GM12878 (cell line): Measurements from ENCODE around the gene GAL3ST2. TPM values are rescaled to one million over a fixed set of nuclear protein-coding genes. Genes with fewer than 3 reads are reported as not detected.

ENCODE experiments used
- ATAC-seq: fragments of 200-7000 bp; cut with Tn5 transposase; 3 replicates; pipeline ENCODE4 v1.9.1; 2020; ENCODE audit warnings: mild to moderate bottlenecking, moderate library complexity
- BruUV-seq: library from RNA; stranded (reverse); fragments of 400-500 nt; replicated peaks from 2 replicates; lab custom pipeline; 2021; lab: Mats Ljungman, UMichigan
- CTCF ChIA-PET: fragments of 300-600 bp; sonication (Branson Sonifier 250); formaldehyde crosslinking; extraction: SDS; loops from one replicate; lab custom pipeline; 2021; ENCODE audit warnings: inconsistent platforms; lab: Yijun Ruan, JAX
- POLR2A ChIA-PET: fragments of 350-600 bp; formaldehyde crosslinking; extraction: SDS; loops from one replicate; lab custom pipeline; 2021; ENCODE audit warnings: inconsistent platforms; lab: Charles Lee
- RAD21 ChIA-PET: fragments of 300-600 bp; sonication (Branson Sonifier 250); formaldehyde crosslinking; loops from one replicate; lab custom pipeline; 2023; ENCODE audit warnings: antibody characterized with exemption; ENCODE audit not compliant: unreplicated experiment; lab: Charles Lee
- SMC1A ChIA-PET: fragments of 300-600 bp; sonication (Branson Sonifier 250); formaldehyde crosslinking; loops from one replicate; lab custom pipeline; 2023; ENCODE audit not compliant: unreplicated experiment, uncharacterized antibody; lab: Charles Lee
- DNase-seq: peaks from one replicate; pipeline ENCODE4 v3.0.0-alpha.2; 2011; ENCODE audit warnings: low read depth, low spot score
- FAIRE-seq: peaks from 3 replicates; lab custom pipeline; 2011; peaks lifted over from hg19 to GRCh38; lab: Jason Lieb, UNC
- H2AFZ ChIP-seq: 2 replicates; pipeline ENCODE4 v1.6.0; 2011; ENCODE audit warnings: low read depth, low read length, control low read depth; ENCODE audit not compliant: control insufficient read depth
- H3K27ac ChIP-seq: 2 replicates; pipeline ENCODE4 v1.5.1; 2011; ENCODE audit warnings: control low read depth; ENCODE audit not compliant: control insufficient read depth, insufficient read depth
- H3K27me3 ChIP-seq, 2 experiments: replicated peaks in 1 of 2; 2 replicates each; pipeline versions ENCODE4 v1.6.0 to v1.6.1; 2011; ENCODE audit warnings: low read length in 1 of 2; ENCODE audit not compliant: control insufficient read depth in 2 of 2, insufficient read depth in 2 of 2
- H3K36me3 ChIP-seq, 2 experiments: 2 replicates each; pipeline ENCODE4 v1.5.1; 2011; ENCODE audit warnings: low read length in 1 of 2; ENCODE audit not compliant: control insufficient read depth in 2 of 2, insufficient read depth in 2 of 2
- H3K4me1 ChIP-seq: 2 replicates; pipeline ENCODE4 v1.6.1; 2011; ENCODE audit warnings: mild to moderate bottlenecking, low read length, moderate library complexity, mixed read lengths; ENCODE audit not compliant: control insufficient read depth, insufficient read depth
- H3K4me2 ChIP-seq: 2 replicates; pipeline ENCODE4 v1.6.0; 2011; ENCODE audit warnings: control low read depth; ENCODE audit not compliant: control insufficient read depth, insufficient read depth
- H3K4me3 ChIP-seq: fragments of 200-600 bp; sonication (generic); 2 replicates; pipeline ENCODE4 v1.5.1; 2016
- H3K79me2 ChIP-seq: 2 replicates; pipeline ENCODE4 v1.6.0; 2011; ENCODE audit warnings: low read length; ENCODE audit not compliant: control insufficient read depth, insufficient read depth
- H3K9ac ChIP-seq: 2 replicates; pipeline ENCODE4 v1.8.0; 2011; ENCODE audit warnings: low read length, control low read depth, mixed read lengths; ENCODE audit not compliant: control insufficient read depth, insufficient read depth
- H3K9me3 ChIP-seq: replicated peaks from 3 replicates; pipeline ENCODE4 v1.5.1; 2011; ENCODE audit warnings: mild to moderate bottlenecking, low read length; ENCODE audit not compliant: control insufficient read depth, insufficient read depth
- H4K20me1 ChIP-seq: 2 replicates; pipeline ENCODE4 v1.6.0; 2011; ENCODE audit not compliant: control insufficient read depth, insufficient read depth
- DPF2 ChIP-seq: fragments of 450-650 bp; IDR thresholded peaks from 2 replicates; pipeline ENCODE4 v1.6.1; 2017; ENCODE audit warnings: mild to moderate bottlenecking
- EP300 ChIP-seq, 2 experiments: fragments of 150-350 bp in 1 of 2; IDR thresholded peaks; 2 replicates each; pipeline ENCODE4 v1.6.1; 2011 to 2012; ENCODE audit warnings: low read depth in 2 of 2, low read length in 2 of 2, borderline replicate concordance in 1 of 2, improper control_type of control experiment in 1 of 2, inconsistent platforms in 1 of 2; ENCODE audit not compliant: control insufficient read depth in 1 of 2
- KDM1A ChIP-seq: fragments of 200-600 bp; sonication (generic); IDR thresholded peaks from 2 replicates; pipeline ENCODE4 v1.6.1; 2016; ENCODE audit warnings: borderline replicate concordance
- KLF5 ChIP-seq: fragments of 450-650 bp; IDR thresholded peaks from 2 replicates; pipeline ENCODE4 v1.6.1; 2014; ENCODE audit warnings: mild to moderate bottlenecking; ENCODE audit not compliant: partially characterized antibody
- MEF2A ChIP-seq: IDR thresholded peaks from 2 replicates; pipeline ENCODE4 v1.6.1; 2011; ENCODE audit warnings: low read depth, mild to moderate bottlenecking, low read length, moderate library complexity; ENCODE audit not compliant: insufficient read depth
- MEF2B ChIP-seq: fragments of 450-650 bp; IDR thresholded peaks from 2 replicates; pipeline ENCODE4 v1.6.1; 2018; ENCODE audit warnings: mild to moderate bottlenecking, moderate library complexity; ENCODE audit not compliant: partially characterized antibody, poor library complexity, severe bottlenecking
- RUNX3 ChIP-seq: IDR thresholded peaks from 2 replicates; pipeline ENCODE4 v1.6.1; 2012; ENCODE audit warnings: low read length, inconsistent platforms
- SMAD1 ChIP-seq: fragments of 450-650 bp; IDR thresholded peaks from 2 replicates; pipeline ENCODE4 v1.6.1; 2018; ENCODE audit warnings: mild to moderate bottlenecking, low read depth; ENCODE audit not compliant: partially characterized antibody
- SRF ChIP-seq, 2 experiments: IDR thresholded peaks; 2 replicates each; pipeline ENCODE4 v1.6.1; 2011; ENCODE audit warnings: low read depth in 2 of 2, low read length in 2 of 2, mild to moderate bottlenecking in 1 of 2, moderate library complexity in 1 of 2
- WGBS: methylation state at CpG from one replicate; pipeline ENCODE4 v1.1.6; 2016; ENCODE audit warnings: low lambda C conversion rate; ENCODE audit not compliant: insufficient replicate concordance, insufficient coverage; ENCODE audit errors: missing lambda C conversion rate; 5-methylcytosine and 5-hydroxymethylcytosine counted together
- in situ Hi-C: fragments of 300-500 bp; cut with MboI; formaldehyde crosslinking; loops from 9 replicates; pipeline ENCODE4 v1.14.3; 2018; ENCODE audit warnings: mixed read lengths
- intact Hi-C: fragments of 100-400 bp; cut with micrococcal nuclease; formaldehyde crosslinking; loops from one replicate; pipeline ENCODE4 v1.14.2; 2022; ENCODE audit not compliant: unreplicated experiment
- polyA plus RNA-seq, 11 experiments: library from polyadenylated mRNA; depleted of rRNA in 4 of 11; unstranded in 6 of 11; stranded (reverse) in 5 of 11; fragments of >200 nt; fragmentation: Nextera tagmentation in 4 of 11; fragmentation: Illumina TruSeq in 1 of 11; extraction: Ambion mirVana in 4 of 11; extraction: Trizol in 1 of 11; gene quantifications; 1 replicate in 1 of 11; 2 replicates in 10 of 11; pipeline versions ENCODE4 v1.2.1 to v1.2.3, GENCODE V29; 2011 to 2016; ENCODE audit warnings: inconsistent platforms in 2 of 11, missing spikeins in 2 of 11, low read depth in 1 of 11
- total RNA-seq, 4 experiments: library from RNA; depleted of rRNA in 3 of 4; stranded (reverse); fragments of >200 nt in 3 of 4; fragmentation: Illumina TruSeq in 1 of 4; extraction: Trizol in 1 of 4; gene quantifications; 2 replicates each; pipeline versions ENCODE4 v1.2.1 to v1.2.3, GENCODE V29; 2013 to 2021
- TF ChIP-seq, protein P1 (sequence below), 3 experiments: IDR thresholded peaks in 2 of 3; conservative IDR thresholded peaks in 1 of 3; 2 replicates each; pipeline ENCODE4 v1.5.1; 2011; ENCODE audit warnings: low read depth in 3 of 3, low read length in 3 of 3, mild to moderate bottlenecking in 3 of 3, control low read depth in 2 of 3, moderate library complexity in 2 of 3, inconsistent platforms in 1 of 3, mixed read lengths in 1 of 3; ENCODE audit not compliant: control insufficient read depth in 2 of 3, insufficient read depth in 1 of 3; ENCODE audit errors: extremely low read depth in 1 of 3
- TF ChIP-seq, protein P2 (sequence below): IDR thresholded peaks from 2 replicates; pipeline ENCODE4 v1.6.1; 2012; ENCODE audit warnings: low read depth, low read length, improper control_type of control experiment
- TF ChIP-seq, protein P3 (sequence below): IDR thresholded peaks from 2 replicates; pipeline ENCODE4 v1.6.1; 2012; ENCODE audit warnings: low read depth, low read length, improper control_type of control experiment

Gene GAL3ST2
- total and polyA plus RNA-seq, 10 of the 15 experiments (the other 5 are each of a cell fraction or from before 2014, with no cell fraction given), result 0.09 to 0.36 (median 0.11) TPM; not detected in 7

DNA sequence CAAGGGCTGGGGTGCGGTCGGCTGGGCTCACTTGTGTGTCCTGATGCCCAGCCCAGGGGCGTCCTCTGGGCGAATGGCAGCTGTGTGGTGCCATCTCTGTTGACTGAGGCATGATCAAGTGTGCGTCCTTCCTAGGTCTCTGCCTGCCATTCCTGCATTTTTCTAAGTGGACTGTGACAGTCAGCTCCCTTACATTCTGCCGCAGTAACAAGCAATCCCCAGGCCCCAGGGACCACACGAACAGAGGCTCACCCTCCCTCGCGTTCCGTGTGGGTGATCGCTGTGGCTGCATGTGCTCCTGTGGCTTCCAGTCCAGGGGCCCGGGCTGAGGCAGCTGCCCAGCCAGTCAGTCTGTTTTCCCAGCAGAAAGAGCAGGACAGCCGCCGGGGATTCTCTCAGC lies 24.4 kb upstream of the GAL3ST2 start:
- H4K20me1 ChIP-seq, result no peaks in the 10 kb centered on the region
- no peak overlapping the region for H2AFZ ChIP-seq
- H3K4me3 ChIP-seq, result no peak overlapping the region
- ATAC-seq (no peak), DNase-seq (no peak), FAIRE-seq (no peak)
- BruUV-seq, result no TSS peak
- CTCF ChIA-PET, result no interaction called here
- H3K9me3 ChIP-seq, result no peaks in the 10 kb centered on the region
- SMC1A ChIA-PET, result no interaction called here
- H3K27me3 ChIP-seq, result no peaks in the 10 kb centered on the region
- no peaks in the 10 kb centered on the region for H3K79me2 ChIP-seq
- TF ChIP-seq SMAD1 (no peak), EP300 (IDR thresholded peaks at IDR 0.05; ENCODE audit: borderline replicate concordance in 1 of 2, control insufficient read depth in 1 of 2, low read depth in 2 of 2, low read length in 2 of 2) (no peak)
- TF ChIP-seq, protein P1, sequence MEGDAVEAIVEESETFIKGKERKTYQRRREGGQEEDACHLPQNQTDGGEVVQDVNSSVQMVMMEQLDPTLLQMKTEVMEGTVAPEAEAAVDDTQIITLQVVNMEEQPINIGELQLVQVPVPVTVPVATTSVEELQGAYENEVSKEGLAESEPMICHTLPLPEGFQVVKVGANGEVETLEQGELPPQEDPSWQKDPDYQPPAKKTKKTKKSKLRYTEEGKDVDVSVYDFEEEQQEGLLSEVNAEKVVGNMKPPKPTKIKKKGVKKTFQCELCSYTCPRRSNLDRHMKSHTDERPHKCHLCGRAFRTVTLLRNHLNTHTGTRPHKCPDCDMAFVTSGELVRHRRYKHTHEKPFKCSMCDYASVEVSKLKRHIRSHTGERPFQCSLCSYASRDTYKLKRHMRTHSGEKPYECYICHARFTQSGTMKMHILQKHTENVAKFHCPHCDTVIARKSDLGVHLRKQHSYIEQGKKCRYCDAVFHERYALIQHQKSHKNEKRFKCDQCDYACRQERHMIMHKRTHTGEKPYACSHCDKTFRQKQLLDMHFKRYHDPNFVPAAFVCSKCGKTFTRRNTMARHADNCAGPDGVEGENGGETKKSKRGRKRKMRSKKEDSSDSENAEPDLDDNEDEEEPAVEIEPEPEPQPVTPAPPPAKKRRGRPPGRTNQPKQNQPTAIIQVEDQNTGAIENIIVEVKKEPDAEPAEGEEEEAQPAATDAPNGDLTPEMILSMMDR (IDR thresholded peaks at IDR 0.05 in 2 of 3, conservative IDR thresholded peaks at IDR 0.05 in 1 of 3; ENCODE audit: control insufficient read depth in 2 of 3, extremely low read depth in 1 of 3, insufficient read depth in 1 of 3, low read depth in 3 of 3, low read length in 3 of 3), result no peak
- H3K36me3 ChIP-seq, result peaks cover 1 to 7% of the 10 kb centered on the region in 2 experiments
- H3K4me1 ChIP-seq, result no peaks in the 10 kb centered on the region
- POLR2A ChIA-PET, result no interaction called here
- in situ Hi-C loops, result no loop called here
- RAD21 ChIA-PET, result no interaction called here
- intact Hi-C loops, result no loop called here
- no peak overlapping the region for H3K27ac ChIP-seq
- 93% methylated on average over 14 of the region's 14 CpGs for WGBS
- no peak overlapping the region for H3K9ac ChIP-seq
- no peak overlapping the region for H3K4me2 ChIP-seq

DNA sequence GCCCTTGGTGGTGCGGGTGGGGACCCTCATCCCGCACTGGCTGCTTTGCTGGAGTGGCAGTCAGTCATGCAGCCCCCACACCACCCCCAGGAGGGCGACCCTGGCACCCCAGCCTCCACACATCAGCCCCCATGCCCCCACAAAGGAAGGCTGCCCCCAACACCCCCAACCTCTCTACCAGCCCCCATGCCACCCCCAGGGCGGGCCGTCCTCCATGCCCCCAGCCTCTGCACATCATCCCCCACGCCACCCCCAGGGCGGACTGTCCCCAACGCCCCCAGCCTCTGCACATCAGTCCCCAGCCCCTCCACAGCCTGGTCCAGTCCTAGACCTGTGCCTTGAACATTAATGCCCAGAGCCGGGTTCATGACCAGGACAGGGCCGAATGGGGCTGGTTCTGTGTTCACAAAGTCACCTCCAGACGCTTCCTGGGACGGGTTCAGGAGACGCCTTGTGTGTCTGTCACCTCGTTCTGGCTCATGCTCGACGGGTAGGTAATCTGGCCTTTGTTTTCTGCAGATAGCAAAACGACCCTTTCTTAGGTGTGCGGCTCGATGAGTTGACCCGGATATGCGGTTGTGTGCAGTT lies 23.8 kb upstream of the GAL3ST2 start:
- no peak for FAIRE-seq
- H3K9me3 ChIP-seq, result no peaks in the 10 kb centered on the region
- H3K4me2 ChIP-seq, result no peak overlapping the region
- CTCF ChIA-PET, result no interaction called here
- no peak overlapping the region for H3K9ac ChIP-seq
- in situ Hi-C loops, result no loop called here
- H3K36me3 ChIP-seq, result peaks cover 1 to 7% of the 10 kb centered on the region in 2 experiments
- BruUV-seq, result no TSS peak
- H3K79me2 ChIP-seq, result no peaks in the 10 kb centered on the region
- RAD21 ChIA-PET, result no interaction called here
- SMC1A ChIA-PET, result no interaction called here
- WGBS, result 95% methylated on average over 19 of the region's 21 CpGs
- POLR2A ChIA-PET, result no interaction called here
- H4K20me1 ChIP-seq, result no peaks in the 10 kb centered on the region
- no peak for ATAC-seq
- no peaks in the 10 kb centered on the region for H3K27me3 ChIP-seq
- H2AFZ ChIP-seq, result no peak overlapping the region
- DNase-seq, result no peak
- H3K4me3 ChIP-seq, result no peak overlapping the region
- no peaks in the 10 kb centered on the region for H3K4me1 ChIP-seq
- intact Hi-C loops, result no loop called here
- H3K27ac ChIP-seq, result no peak overlapping the region
- TF ChIP-seq, protein P2, sequence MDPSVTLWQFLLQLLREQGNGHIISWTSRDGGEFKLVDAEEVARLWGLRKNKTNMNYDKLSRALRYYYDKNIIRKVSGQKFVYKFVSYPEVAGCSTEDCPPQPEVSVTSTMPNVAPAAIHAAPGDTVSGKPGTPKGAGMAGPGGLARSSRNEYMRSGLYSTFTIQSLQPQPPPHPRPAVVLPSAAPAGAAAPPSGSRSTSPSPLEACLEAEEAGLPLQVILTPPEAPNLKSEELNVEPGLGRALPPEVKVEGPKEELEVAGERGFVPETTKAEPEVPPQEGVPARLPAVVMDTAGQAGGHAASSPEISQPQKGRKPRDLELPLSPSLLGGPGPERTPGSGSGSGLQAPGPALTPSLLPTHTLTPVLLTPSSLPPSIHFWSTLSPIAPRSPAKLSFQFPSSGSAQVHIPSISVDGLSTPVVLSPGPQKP, result no peak
- TF ChIP-seq MEF2A (no peak), MEF2B (no peak), KDM1A (no peak), RUNX3 (no peak), SRF (IDR thresholded peaks at IDR 0.05; ENCODE audit: low read depth in 2 of 2, low read length in 2 of 2) (no peak), KLF5 (no peak), DPF2 (no peak)
- TF ChIP-seq, protein P3, sequence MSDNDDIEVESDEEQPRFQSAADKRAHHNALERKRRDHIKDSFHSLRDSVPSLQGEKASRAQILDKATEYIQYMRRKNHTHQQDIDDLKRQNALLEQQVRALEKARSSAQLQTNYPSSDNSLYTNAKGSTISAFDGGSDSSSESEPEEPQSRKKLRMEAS, result no peak
